ENCODE measurements around the gene BICD2.

The BICD2 gene

GRCh38 chr9:92666236-92666635 is 98.4 kb downstream of the BICD2 start:
- DNase-seq = no peak

- no peak for DNase-seq
Measured at GRCh38 chr9:92665836-92666235, 98.8 kb downstream of the BICD2 start.

GRCh38 chr9:92664394-92665152 is 100.1 kb downstream of the BICD2 start:
- no peak for DNase-seq

- no peak for DNase-seq
Measured at GRCh38 chr9:92663951-92664350, 100.7 kb downstream of the BICD2 start.

- no peak for DNase-seq
Measured at GRCh38 chr9:92663126-92663525, 101.5 kb downstream of the BICD2 start.

GRCh38 chr9:92661743-92662142 is 102.9 kb downstream of the BICD2 start:
- no peak for DNase-seq
